GM15510 (cell line): ENCODE data around the gene FAM170B.

Experiments
- POLR2A ChIP-seq: IDR thresholded peaks from 3 replicates; pipeline ENCODE4 v1.6.1; 2011; ENCODE audit warnings: borderline replicate concordance; ENCODE audit not compliant: insufficient read length; ENCODE audit errors: extremely low read depth

The FAM170B gene

DNA sequence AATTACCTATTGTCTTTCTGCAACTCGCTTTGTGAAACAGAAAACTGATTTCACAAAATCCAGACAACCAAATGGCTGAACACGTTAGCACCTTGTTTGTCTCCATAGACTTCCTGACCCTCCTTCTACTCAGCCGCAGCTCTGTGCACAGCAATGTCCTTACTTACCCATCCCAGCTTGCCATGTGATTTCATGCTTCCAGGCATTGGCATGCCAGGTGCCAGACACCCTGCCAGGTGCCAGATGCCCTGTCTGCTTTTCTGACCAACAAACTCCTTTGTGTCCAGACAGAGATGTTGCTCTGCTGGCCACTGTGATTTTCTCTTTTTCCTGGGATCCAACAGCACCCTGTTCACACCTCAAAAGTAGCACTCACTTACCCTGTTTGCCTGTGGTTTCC lies 16.1 kb upstream of the FAM170B start:
- no peak for TF ChIP-seq POLR2A

DNA sequence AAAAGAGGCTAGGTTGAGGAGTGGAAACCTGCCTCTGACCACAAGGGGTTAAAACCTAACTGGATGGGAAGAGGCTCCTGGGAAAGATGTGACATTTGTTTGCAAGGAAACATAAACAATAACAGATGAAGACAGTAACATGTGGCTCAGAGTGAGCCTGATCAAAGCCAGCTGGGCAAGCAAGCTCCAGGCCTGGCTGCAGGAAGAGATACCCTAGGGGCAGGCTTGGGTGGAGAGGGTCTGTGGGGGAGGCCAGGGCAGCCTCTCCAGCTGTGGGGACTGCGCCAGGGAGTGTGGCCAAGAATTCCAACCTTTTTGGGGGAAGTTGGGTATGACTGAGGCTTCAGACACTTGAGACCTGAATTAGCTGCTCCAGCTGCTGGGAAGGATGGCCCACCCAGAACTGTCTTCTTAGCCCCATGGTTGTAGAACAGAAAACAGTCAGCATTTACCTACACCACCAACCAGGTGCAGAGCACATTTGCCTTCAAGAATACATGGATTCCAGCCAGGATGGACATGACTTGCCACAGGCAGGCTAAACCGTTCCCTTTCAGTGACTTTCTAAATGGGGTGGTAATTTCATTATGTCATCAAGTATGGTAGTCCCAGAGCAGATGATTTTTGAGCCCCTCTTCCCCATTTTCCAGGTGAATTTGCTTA lies 10.4 kb upstream of the FAM170B start:
- no peak for TF ChIP-seq POLR2A

DNA sequence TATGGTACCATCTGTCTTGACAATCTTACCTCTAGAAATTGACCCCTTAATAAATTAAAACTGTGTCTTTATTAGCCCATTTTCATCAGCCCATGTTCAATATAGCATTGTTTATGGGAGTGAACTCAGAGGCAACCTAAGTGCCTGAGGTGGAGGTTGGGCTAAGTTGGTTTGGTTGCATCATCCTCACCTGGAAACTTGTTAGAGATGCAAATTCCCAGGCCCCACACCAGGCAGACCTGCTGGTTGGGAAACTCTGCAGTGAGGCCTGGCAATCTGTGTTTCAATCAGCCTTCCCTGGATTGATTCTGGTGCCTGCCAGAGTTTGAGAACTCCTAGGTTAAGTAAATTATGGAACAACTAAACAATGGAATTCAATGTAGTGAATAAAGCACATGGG lies 9.4 kb upstream of the FAM170B start:
- TF ChIP-seq POLR2A: no peak

DNA sequence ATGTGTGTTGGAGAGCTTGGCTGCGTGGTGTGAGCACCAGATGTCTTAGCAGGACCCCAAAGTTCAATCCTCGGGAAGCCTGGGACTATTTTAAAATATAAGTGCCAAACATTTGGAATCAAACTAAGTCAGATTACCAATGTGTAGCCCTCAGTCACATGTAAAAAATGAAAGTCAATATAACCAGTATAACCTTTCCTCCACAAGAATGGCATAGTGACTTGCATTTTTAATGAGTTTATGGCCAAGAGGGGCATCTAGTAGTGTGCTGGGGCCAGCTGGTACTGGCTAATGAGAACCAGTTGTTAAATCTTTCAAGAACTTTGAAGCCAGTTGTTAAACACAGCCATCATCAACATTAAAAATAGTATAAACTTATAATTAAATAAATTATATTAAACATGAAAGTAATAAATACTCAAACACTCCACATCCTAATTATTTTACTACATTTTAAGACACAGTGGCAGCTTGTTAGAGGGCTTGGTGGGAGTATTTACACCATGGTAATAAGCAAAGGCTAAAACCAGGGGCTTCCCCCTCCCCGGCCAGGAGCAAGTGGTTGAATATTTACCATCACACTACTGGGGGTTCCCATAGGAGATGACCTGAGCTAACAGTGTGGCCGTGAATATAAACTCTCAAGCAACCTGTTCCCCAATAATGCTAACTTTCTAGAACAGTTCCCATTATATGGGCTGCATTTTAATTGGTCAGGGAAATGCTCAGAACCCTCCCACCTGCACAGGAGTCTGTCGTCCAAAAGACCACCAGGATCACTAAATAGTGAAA lies 7.9 kb upstream of the FAM170B start:
- TF ChIP-seq POLR2A: no peak

DNA sequence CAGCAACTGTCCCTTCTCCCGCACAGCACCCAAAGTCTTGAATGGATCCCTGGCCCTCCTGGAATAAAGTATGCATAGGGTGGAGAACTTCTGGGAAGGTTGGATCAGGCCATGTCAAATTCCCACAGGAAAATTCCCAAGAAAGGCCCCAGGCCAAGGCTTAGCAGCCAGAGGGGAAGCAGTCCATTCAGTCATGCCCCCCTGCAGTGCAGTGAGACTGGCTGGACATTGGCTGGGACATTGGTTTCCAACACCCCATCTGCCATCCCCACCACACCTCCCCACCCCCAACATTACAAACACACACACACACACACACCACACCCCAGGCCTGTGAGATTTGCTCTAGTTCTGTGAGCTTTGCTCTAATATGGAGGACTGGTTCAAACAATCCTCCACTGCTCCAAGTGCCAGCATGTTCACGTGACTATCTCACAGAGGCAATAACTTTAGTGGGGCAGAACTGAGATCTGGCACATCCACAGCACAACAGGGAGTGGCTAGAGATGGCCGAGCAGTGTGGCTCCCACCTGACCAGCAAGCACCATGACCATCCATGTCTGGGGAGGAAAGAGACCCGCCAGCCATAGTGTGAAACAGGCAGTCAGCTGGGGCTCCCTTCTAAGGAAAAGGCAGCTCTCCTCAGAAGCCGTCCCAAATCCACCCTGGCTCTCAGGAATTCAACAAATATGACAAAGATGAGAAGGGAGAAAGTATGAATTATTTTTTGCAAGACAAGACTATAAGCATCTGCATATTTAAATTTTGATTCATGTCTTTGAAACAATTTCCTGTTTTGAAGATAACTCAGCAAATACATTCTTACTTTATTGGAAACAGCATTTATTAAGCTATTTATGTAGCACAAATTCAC lies 6.7 kb upstream of the FAM170B start:
- no peak for TF ChIP-seq POLR2A

DNA sequence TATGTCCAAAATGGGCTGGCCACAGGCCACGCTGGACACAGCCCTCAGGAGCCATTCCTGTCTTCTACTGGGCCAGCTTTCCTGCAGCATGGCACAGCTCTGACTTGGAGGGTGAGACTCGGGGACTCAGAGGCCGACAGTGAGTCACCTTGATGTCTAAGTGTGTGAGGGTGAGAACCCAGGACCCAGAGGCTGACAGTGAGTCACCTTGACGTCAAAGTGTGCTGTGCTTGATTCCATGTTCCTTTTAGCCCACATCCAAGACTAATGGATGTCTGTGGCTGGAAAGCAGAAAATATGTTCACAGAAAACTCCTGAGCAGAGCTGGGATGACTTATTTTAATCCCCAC lies 6.0 kb upstream of the FAM170B start:
- no peak for TF ChIP-seq POLR2A

DNA sequence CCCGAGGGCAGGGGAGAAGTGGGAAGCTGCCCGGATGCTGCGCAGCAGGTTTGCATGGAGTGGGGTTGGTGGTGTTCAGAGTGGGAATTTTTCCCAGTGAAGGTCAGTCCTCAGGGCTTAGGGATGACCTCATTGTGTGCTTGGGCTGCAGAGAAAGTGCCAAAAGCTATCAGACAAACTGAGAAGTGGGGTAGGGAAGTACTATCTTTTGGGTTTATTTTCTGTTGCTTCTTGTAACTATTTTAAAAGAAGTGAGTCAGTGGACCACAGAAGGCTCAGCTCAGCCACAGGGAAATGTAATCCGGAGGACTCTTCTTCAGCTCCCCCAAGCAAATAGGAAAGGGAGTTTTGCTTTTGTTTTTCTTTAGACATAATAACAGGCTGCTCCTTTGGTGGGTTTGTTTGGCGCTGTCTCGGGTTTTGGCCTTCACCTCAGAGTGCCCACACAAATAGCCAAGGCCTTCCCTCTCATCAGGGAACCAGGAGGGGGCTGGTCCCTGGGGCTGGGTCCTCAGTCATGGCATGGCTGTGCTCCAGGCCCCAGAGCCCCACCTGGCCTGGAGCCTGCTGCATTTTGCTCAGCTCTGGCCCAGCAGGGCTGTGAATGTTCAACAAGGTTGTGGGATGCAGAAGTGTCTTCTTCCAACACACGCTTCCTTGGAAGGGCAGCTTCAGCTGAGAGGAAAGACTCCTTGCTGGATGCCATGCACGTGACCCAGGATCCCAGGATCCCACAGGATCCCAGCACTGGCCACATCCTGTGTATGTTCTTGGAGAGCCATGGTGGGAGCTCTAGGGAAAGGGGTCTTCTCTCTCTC lies 5.4 kb upstream of the FAM170B start:
- no peak for TF ChIP-seq POLR2A

DNA sequence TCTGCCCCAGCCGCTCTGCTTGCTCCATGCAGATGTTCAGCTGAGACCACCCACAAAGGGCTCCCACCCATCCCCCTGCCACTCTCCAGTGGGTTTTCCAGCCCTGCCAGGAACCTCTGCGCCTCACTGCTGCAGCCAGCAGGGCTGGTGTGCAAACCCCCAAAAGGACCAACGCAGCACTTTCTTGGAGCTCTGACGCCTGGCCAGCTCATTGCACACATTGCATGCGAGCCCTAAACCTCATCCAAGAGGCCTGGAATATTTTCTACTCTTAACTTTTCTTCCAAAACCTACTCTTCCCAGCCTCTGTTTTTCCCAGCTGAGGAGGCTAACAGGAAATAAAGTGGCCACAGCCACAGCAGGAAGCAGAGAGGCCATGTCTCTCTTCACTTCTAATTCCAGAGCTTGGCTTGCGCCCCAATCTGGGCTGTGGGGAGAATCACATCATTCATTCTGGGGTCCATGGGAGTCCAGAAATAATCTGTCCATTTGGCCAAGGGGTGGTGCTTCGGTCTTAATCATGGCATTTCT lies 4.6 kb upstream of the FAM170B start:
- TF ChIP-seq POLR2A: no peak

DNA sequence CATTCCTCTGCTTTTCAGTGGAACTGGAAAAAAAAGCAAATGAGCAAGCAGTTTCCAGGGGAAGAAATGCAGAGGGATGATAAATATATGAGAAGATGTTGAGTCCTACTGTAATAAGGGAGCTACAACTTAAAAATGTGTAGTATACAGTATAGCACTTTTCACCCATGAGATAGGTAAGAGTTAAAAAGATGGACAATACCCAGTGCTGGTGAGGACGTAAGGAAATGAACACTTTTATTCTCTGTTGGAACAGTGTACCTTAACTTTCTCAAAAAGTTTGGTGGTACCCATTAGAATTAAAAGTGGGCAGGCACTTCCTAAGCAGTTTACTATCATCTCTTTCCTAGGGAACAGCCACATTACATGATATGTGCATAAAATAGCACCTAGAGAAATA lies 2.7 kb upstream of the FAM170B start:
- TF ChIP-seq POLR2A: no peak

DNA sequence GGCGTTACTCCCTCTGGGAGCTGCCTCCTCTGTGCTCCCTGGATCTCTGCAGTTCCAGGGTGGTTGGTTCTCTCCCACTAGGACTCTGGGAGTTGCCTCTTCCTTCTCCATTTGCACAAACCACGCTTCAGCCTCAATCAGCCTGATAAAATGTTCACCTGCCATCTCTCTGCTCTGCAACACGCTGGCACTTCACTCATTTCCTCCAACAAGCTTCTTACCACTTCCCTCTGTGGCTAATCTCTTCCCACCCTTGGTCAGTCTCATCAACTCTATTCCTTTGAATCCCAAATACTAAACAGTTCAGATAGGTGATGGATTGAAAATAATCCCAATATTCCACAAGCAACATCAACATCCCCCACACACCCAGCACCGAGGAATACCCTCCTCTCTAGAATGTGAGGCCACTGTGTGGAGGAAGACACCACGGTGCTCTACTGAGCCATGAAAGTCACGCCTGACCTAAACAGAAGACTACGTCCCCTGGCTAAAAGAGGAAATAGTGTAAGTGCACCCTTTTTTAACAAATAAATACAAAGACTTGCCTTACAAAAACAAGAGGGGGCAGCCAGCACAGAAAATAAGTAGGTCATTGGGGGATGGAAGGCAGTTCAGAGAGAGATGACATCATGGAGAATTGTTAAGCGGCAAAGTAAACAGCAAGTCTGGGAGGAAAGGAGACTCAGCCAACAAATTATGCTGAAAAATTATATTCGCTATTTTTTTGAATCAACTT lies 1.9 kb upstream of the FAM170B start:
- no peak for TF ChIP-seq POLR2A

DNA sequence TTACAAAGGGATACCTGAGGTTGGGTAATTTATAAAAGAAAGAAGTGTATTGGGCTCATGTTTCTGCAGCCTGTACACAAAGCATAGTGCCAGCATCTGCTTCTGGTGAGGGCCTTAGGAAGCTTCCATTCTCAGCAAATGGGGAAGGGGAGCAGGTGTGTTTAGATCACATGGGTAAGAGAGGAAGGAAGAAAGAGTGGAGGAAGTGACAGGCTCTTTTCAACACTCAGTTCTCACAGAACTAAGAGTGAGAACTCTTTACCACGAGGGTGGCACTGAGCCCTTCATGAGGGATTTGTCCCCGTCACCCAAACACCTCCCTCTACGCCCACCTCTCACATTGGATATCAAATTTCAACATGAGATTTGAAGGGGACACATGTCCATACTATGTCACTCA lies 506 bp upstream of the FAM170B start:
- no peak for TF ChIP-seq POLR2A

DNA sequence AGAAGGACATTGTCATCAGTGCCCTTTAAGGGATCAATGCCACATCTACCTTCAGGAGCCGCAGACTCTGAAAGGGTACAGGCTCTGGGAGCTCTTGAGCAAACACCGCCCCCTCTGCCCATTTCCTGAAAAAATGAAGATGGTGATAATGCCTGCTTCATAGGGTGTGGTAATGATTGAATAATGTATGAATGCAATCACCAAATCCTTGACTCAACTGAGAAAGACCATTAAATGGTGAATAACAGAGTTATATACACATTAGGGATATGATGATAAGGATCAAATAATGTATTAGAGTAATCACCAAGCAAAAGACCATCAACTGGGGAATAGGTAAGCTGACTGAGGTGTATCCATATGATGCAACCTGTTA lies 1.5 kb downstream of the FAM170B start:
- TF ChIP-seq POLR2A: no peak

DNA sequence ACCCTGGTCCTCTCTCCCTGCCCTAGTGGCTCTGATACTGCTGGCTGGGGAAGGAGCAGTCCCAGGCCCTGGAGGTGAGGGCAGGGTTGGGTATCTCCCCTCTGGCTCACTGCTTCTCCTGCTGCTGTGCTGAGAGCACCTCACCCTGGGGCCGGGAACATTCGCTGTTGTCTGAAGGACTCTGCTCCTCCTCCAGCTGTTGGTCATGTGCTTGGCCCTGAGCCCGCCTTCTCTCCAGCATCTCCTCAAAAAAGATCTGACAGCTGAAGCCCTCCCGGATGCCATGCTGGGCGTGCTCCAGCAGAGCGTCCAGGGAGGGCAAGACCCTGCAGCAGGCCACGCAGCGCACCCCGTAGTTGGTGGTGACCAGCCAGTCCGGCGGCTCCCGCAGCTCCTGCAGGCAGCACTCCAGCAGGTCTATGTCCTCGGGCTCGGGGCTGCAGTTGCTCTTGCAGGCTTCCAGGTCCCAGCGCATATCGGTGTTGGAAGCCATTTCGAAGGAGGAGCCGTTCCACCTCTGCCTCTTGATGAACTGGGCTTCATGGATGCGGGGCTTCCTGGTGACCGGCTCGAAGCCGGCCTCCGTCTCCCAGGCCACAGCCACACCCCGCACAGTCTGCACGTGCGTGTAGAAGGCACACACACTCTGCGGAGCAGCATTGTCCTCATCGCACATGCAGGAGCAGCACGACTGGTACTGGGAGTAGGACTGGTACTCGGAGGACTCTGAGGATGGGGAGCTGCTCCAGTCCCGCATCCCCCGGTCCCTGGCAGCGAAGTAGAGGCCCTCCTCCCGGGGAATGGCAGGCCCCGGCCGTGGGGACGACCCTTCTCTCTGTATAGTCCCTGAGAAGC lies 2.1 kb downstream of the FAM170B start:
- no peak for TF ChIP-seq POLR2A

DNA sequence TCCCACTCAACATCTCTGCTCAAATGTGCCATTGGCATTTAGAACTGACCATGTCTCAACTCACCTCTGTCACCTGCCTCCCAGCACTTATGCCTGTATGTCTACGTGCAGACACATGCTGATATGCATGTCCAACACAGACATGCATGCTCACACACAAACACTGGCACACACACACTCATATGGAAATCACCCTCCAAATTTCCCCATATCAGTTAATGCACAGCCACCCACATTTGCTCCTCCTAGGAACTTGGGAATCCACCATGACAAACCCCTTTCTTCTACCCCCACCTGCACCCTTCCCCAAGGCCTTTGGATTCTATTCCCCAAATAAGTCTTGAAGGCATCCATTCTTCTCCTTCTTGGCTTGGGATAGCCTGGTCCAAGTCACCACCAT lies 4.4 kb downstream of the FAM170B start:
- no peak for TF ChIP-seq POLR2A

DNA sequence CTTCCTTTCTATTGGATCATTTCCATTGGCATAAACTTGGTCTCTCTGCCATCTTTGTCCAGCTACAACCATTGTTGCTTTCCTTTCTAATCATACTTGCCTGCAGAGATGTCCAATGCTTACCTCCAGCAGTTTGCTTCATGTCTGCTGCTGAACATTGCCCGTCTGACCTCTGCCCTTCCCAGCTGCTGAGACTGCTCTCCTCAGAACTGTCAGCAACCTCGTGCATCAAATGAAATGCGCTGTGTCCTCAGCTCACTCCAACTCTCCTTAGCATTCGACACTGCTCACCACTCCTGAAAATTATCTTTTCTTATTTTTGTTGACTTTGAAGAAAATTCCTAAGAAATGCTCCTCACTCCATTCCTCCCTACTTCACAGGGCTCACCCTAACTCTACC lies 5.0 kb downstream of the FAM170B start:
- no peak for TF ChIP-seq POLR2A
